Transverse colon (tissue), 4 donors: ENCODE measurements around the gene NCOR1. TPM values are rescaled to one million over a fixed set of nuclear protein-coding genes. Genes with fewer than 3 reads are reported as not detected.
"Not testable (repeated sequence)": the region's sequence is repeated elsewhere in the genome, so short reads cannot be mapped to it uniquely, and the experiment has no call there.

Source experiments
- DNase-seq: peaks from one replicate; pipeline ENCODE4 v3.0.0-alpha.2; 2019
- H3K27ac ChIP-seq, 4 donors: fragments of 200-600 bp; sonication (generic); 2 replicates each; pipeline ENCODE4 v1.5.1; 2016 to 2018; ENCODE audit warnings: inconsistent platforms in 4 of 4
- H3K27me3 ChIP-seq: fragments of 200-600 bp; sonication (generic); 2 replicates; pipeline ENCODE4 v1.5.1; 2017; ENCODE audit warnings: inconsistent platforms
- H3K36me3 ChIP-seq, 4 donors: fragments of 200-600 bp; sonication (generic); 2 replicates each; pipeline ENCODE4 v1.5.1; 2017 to 2019; ENCODE audit warnings: inconsistent platforms in 4 of 4
- H3K4me1 ChIP-seq, 4 donors: fragments of 200-600 bp; sonication (generic); 2 replicates each; pipeline ENCODE4 v1.5.1; 2017 to 2020; ENCODE audit warnings: inconsistent platforms in 4 of 4
- H3K4me3 ChIP-seq, 4 donors: fragments of 200-600 bp; sonication (generic); 1 replicate in 1 of 4; 2 replicates in 3 of 4; pipeline versions ENCODE4 v1.5.1 to v1.6.1; 2017 to 2019; ENCODE audit warnings: inconsistent platforms in 4 of 4
- H3K9me3 ChIP-seq, 2 donors: fragments of 200-600 bp; sonication (generic); 2 replicates each; pipeline ENCODE4 v1.5.1; 2017 to 2019; ENCODE audit warnings: inconsistent platforms in 2 of 2
- EP300 ChIP-seq: sonication (generic); formaldehyde crosslinking; IDR thresholded peaks from one replicate; pipeline ENCODE4 v1.6.1; 2017; ENCODE audit warnings: antibody characterized with exemption, low read depth
- POLR2A ChIP-seq: fragments of 450-650 bp; IDR thresholded peaks from one replicate; pipeline ENCODE4 v1.6.1; 2016; ENCODE audit warnings: antibody characterized with exemption, mild to moderate bottlenecking, moderate library complexity
- POLR2AphosphoS5 ChIP-seq, 3 donors: sonication (generic); formaldehyde crosslinking; IDR thresholded peaks; one replicate each; pipeline ENCODE4 v1.6.1; 2016; ENCODE audit warnings: antibody characterized with exemption in 3 of 3
- WGBS, 2 donors: methylation state at CpG; one replicate each; pipeline ENCODE4 v1.1.5; 2018; ENCODE audit warnings: low coverage in 1 of 2; 5-methylcytosine and 5-hydroxymethylcytosine counted together
- in situ Hi-C, 4 donors: fragments of 200-750 bp; cut with MboI; loops; one replicate each; pipeline versions ENCODE4 v1.15.0 to v1.15.1; 2017; ENCODE audit warnings: low sequenced_read_pairs in 3 of 4, low pct_ligation_motif_present in 1 of 4, low pct_unique_long_range_greater_than_20kb in 1 of 4
- intact Hi-C: fragments of 100-400 bp; cut with DNase I; formaldehyde crosslinking; loops from one replicate; pipeline ENCODE4 v1.15.1; 2023; ENCODE audit warnings: low total_unique reads
- total RNA-seq, 4 donors: library from RNA; depleted of rRNA; stranded (reverse); fragments of >200 nt; gene quantifications; one replicate each; pipeline ENCODE4 v1.1.0, GENCODE V29; 2016
- TF ChIP-seq, protein P1 (sequence below), 5 experiments: fragments of 200-600 bp in 3 of 5; fragments of 450-650 bp in 2 of 5; sonication (generic) in 3 of 5; IDR thresholded peaks; 1 replicate in 2 of 5; 2 replicates in 3 of 5; pipeline ENCODE4 v1.5.1; 2016 to 2017; ENCODE audit warnings: antibody characterized with exemption in 5 of 5, inconsistent platforms in 3 of 5, mild to moderate bottlenecking in 2 of 5, moderate library complexity in 1 of 5

Gene NCOR1
- total RNA-seq, 4 donors from 2014 or later, result 267 to 519 (median 376) TPM

DNA sequence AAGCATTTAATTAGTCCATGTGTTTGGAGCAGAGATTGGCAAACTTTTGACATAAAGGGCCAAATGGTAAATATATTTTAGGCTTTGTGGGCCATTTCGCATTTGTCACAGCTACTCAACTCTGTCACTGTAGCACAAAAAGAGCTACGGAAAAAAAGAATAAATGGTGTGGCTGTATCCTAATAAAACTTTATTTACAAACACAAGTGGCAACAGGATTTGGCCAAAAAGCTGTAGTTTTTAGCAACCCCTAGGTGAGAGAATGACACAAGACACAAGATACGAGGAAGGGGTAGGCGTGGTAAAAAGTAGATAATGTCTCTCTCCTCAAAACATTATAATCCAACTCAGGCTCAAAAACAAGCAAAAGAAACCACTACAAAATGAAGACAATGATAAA is 149.2 kb downstream of the NCOR1 start:
- no peak overlapping the region for H3K27ac ChIP-seq
- in situ Hi-C loops, result no loop called here
- H3K27me3 ChIP-seq, result no peaks in the 10 kb centered on the region
- intact Hi-C loops, result no loop called here
- TF ChIP-seq, protein P1, sequence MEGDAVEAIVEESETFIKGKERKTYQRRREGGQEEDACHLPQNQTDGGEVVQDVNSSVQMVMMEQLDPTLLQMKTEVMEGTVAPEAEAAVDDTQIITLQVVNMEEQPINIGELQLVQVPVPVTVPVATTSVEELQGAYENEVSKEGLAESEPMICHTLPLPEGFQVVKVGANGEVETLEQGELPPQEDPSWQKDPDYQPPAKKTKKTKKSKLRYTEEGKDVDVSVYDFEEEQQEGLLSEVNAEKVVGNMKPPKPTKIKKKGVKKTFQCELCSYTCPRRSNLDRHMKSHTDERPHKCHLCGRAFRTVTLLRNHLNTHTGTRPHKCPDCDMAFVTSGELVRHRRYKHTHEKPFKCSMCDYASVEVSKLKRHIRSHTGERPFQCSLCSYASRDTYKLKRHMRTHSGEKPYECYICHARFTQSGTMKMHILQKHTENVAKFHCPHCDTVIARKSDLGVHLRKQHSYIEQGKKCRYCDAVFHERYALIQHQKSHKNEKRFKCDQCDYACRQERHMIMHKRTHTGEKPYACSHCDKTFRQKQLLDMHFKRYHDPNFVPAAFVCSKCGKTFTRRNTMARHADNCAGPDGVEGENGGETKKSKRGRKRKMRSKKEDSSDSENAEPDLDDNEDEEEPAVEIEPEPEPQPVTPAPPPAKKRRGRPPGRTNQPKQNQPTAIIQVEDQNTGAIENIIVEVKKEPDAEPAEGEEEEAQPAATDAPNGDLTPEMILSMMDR (IDR thresholded peaks at IDR 0.05), result no peak
- H3K4me1 ChIP-seq, result no peaks in the 10 kb centered on the region
- 96 to 98% methylated on average over 4 of the region's 4 CpGs for WGBS, 2 donors
- DNase-seq, result no peak
- H3K4me3 ChIP-seq, result no peak overlapping the region
- peaks cover 0 to 75% (median 37%) of the 10 kb centered on the region in 4 donors for H3K36me3 ChIP-seq
- H3K9me3 ChIP-seq, result no peaks in the 10 kb centered on the region

DNA sequence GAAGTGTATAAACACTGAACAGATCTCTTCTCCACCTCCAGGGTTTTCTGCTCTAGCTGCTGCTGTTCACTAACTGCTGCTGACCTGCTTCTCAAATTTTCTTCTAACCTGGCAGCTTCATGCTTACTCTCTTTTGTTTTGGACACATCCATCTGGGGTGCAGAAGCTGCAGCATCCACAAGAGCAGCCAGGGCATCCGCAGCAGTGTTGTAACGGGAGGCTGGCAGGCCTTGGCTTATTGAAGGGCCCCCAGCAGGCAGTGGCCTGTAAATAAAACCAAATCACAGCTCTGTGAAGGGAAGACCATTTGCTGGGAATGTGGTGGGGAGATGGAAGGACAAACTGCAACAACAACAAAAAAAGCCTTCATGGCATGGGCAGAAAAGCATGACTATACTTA is 153.7 kb downstream of the NCOR1 start:
- intact Hi-C loops (no loop called here), in situ Hi-C loops (no loop called here)
- Histone ChIP-seq H3K9me3 (no peaks in the 10 kb centered on the region), H3K27ac (no peak overlapping the region), H3K4me3 (no peak overlapping the region), H3K27me3 (no peaks in the 10 kb centered on the region), H3K4me1 (no peaks in the 10 kb centered on the region), H3K36me3 (peaks cover 0 to 75% (median 36%) of the 10 kb centered on the region in 4 donors)
- DNase-seq, result no peak
- WGBS, 2 donors, result 85% methylated on average over 2 of the region's 2 CpGs; no CpG with 5 or more reads in 1 of the 2 donors
- TF ChIP-seq POLR2A (no peak), EP300 (no peak), POLR2AphosphoS5 (IDR thresholded peaks at IDR 0.05) (no peak)
- TF ChIP-seq, protein P1 (IDR thresholded peaks at IDR 0.05), result no peak

DNA sequence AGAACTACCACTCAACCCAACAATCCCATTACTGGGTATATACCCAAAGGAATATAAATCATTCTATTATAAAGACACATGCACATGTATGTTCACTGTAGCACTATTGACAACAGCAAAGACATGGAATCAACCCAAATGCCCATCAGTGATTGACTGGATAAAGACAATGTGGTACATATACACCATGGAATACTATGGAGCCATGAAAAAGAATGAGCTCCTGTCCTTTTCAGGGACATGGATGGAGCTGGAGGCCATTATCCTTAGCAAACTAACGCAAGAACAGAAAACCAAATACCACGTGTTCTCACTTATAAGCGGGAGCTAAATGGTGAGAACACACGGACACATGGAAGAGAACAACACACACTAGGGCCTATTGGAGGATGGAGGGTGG is 160.2 kb downstream of the NCOR1 start:
- in situ Hi-C loops, DNase-seq, H3K27ac ChIP-seq, H3K27me3 ChIP-seq, H3K4me1 ChIP-seq, H3K9me3 ChIP-seq, intact Hi-C loops, H3K4me3 ChIP-seq: not testable (repeated sequence)
- WGBS, 2 donors, result 73 to 95% methylated on average over 4 of the region's 4 CpGs
- H3K36me3 ChIP-seq, result peaks cover 0 to 50% (median 22%) of the 10 kb centered on the region in 4 donors

DNA sequence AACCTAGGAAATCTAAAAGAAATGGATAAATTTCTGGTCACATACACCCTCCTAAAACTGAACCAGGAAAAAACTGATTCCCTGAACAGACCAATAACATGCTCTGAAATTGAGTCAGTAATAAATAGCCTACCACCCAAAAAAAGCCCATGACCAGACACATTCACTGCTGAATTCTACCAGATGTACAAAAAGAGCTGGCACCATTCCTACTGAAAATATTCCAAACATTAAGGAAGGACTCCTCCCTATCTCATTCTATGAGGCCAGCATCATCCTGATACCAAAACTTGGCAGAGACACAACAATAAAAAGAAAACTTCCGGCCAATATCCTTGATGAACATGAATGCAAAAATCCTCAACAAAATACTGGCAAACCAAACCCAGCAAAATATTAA is 162.8 kb downstream of the NCOR1 start:
- TF ChIP-seq POLR2A, result no peak
- Histone ChIP-seq H3K4me3 (no peak overlapping the region), H3K4me1 (no peaks in the 10 kb centered on the region), H3K27ac (no peak overlapping the region), H3K27me3 (no peaks in the 10 kb centered on the region), H3K9me3 (no peaks in the 10 kb centered on the region), H3K36me3 (peaks cover 0 to 49% (median 20%) of the 10 kb centered on the region in 4 donors)
- DNase-seq, result no peak
- in situ Hi-C loops (no loop called here), intact Hi-C loops (no loop called here)
- WGBS, 2 donors, result 68 to 100% methylated on average over 1 of the region's 1 CpG

DNA sequence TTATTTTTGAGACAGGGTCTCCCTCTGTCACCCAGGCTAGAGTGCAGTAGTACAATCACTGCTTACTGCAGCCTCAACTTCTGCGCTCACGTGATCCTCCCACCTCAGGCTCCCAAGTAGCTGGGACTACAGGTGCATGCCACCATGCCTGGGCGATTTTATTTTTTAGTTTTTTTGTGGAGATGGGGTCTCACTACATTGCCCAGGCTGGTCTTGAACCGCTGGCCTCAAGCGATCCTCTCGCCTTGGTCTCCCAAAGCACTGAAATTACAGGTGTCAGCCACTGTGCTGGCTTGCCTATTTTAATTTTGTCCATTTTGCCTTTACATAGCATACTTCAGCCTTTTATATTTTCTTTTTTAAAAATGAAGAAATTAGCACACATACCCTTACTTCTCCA is 164.5 kb downstream of the NCOR1 start:
- TF ChIP-seq, protein P1 (IDR thresholded peaks at IDR 0.05), result no peak
- TF ChIP-seq EP300 (no peak), POLR2A (no peak), POLR2AphosphoS5 (IDR thresholded peaks at IDR 0.05) (no peak)
- 97 to 100% methylated on average over 2 to 6 of the region's 6 CpGs for WGBS, 2 donors

More for the DNA sequence above, 164.5 kb downstream of the NCOR1 start:
- no peak overlapping the region for H3K4me3 ChIP-seq
- intact Hi-C loops (no loop called here), in situ Hi-C loops (no loop called here)
- no peaks in the 10 kb centered on the region for H3K27me3 ChIP-seq
- no peak for DNase-seq
- H3K36me3 ChIP-seq, result peaks cover 0 to 48% (median 19%) of the 10 kb centered on the region in 4 donors
- no peak overlapping the region for H3K27ac ChIP-seq
- no peaks in the 10 kb centered on the region for H3K9me3 ChIP-seq
- no peaks in the 10 kb centered on the region for H3K4me1 ChIP-seq
